Measurements from ENCODE around the gene EIF2B4. TPM values are rescaled to one million over a fixed set of nuclear protein-coding genes. Genes with fewer than 3 reads are reported as not detected.
A peak's percentile ranks its signal among the peaks of the same experiment; 100 is the strongest.

Gene EIF2B4
- total and polyA plus RNA-seq, 9 of the 15 experiments (the other 6 are each of a cell fraction or from before 2014, with no cell fraction given): 29.7 to 80.3 (median 58.9) TPM

DNA sequence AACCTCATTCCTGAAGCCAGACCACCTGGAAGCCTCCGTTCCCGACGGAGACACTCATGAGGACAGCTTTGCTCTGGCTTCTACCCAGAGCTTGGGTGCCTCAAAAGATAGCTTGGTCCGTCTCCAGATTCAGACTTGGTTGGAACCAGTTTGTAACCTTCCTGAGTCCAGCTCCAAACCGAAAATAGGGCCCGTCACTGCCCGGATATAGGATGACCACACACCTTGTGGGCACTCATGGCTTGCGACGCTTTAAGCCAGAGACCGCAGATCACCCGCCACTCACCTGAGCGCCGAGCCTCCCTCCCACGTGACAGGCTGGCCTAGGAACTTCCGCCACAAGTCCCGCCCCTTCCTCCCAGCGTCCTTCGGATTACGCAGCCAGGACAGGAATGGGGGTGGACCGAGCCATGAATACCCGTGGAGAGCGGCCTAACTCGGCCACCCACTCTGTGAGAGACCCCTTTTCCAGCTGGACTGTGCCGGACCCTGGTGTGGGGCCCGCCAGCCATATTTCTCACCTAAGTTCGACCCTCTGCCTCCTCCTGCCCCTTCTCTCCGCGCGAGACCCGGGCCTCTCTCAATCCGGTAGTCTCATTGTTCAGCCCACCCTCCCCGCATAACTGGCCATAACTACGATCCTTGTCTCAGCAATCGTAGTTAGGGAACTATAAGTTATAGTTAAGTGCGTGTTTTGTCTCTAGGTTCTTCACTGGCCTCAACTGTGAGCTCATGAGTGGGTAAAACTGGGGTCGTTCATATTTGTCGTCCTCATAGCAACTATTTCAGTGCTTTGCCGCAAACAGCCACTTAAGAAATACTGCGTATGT lies 47.2 kb downstream of the EIF2B4 start, which contains the start of gene MPV17 (continued):
- TF ChIP-seq ZNF431 (CRISPR knock-in tag; IDR thresholded peaks at IDR 0.05): no peak; the same call in 1 of the 2 replicates
- no peak for TF ChIP-seq CCAR2 (IDR thresholded peaks at IDR 0.05; ENCODE audit: low read depth, low read length)
- TF ChIP-seq SMAD3 (CRISPR knock-in tag; conservative IDR thresholded peaks at IDR 0.05): 0 out of 2 replicates have a peak, but pooled peaks have one; percentile 25
- TF ChIP-seq SAFB (IDR thresholded peaks at IDR 0.05; ENCODE audit: borderline replicate concordance, low read depth, low read length): no peak
- no peak for TF ChIP-seq E2F4 (CRISPR knock-in tag; IDR thresholded peaks at IDR 0.05; ENCODE audit: low read depth)
- no peak for TF ChIP-seq GATAD2A (IDR thresholded peaks at IDR 0.05)
- TF ChIP-seq SREBF2 (CRISPR knock-in tag; IDR thresholded peaks at IDR 0.05): no peak
- 0 out of 4 replicates have a peak, but pooled peaks of 1 of the 2 experiments have one; percentile 40 for TF ChIP-seq NONO (IDR thresholded peaks at IDR 0.05; ENCODE audit: low read depth in 2 of 2, low read length in 1 of 2)
- no peak for TF ChIP-seq ID3 (CRISPR knock-in tag; IDR thresholded peaks at IDR 0.05)
- no peak for TF ChIP-seq ID3 (tag; IDR thresholded peaks at IDR 0.05)
- TF ChIP-seq KLF10 (CRISPR knock-in tag; IDR thresholded peaks at IDR 0.05): no peak
- TF ChIP-seq NRF1 (conservative IDR thresholded peaks at IDR 0.05 in 1 of 2, IDR thresholded peaks at IDR 0.05 in 1 of 2): peak; percentile 32 to 50; a peak in 3 of 4 replicates
- TF ChIP-seq, protein P1, sequence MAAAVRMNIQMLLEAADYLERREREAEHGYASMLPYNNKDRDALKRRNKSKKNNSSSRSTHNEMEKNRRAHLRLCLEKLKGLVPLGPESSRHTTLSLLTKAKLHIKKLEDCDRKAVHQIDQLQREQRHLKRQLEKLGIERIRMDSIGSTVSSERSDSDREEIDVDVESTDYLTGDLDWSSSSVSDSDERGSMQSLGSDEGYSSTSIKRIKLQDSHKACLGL (CRISPR knock-in tag; IDR thresholded peaks at IDR 0.05; ENCODE audit: borderline replicate concordance, poor library complexity, severe bottlenecking): no peak
- TF ChIP-seq NR1H2 (CRISPR knock-in tag; IDR thresholded peaks at IDR 0.05): no peak
- peak; percentile 46; the same call in 1 of the 2 replicates for TF ChIP-seq ZBTB17 (CRISPR knock-in tag; IDR thresholded peaks at IDR 0.05)
- TF ChIP-seq TRIM25 (IDR thresholded peaks at IDR 0.05; ENCODE audit: borderline replicate concordance): no peak
- TF ChIP-seq, protein P2, sequence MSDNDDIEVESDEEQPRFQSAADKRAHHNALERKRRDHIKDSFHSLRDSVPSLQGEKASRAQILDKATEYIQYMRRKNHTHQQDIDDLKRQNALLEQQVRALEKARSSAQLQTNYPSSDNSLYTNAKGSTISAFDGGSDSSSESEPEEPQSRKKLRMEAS (CRISPR knock-in tag; IDR thresholded peaks at IDR 0.05): peak; percentile 78
- TF ChIP-seq BCL6 (CRISPR knock-in tag; IDR thresholded peaks at IDR 0.05): no peak
- 0 out of 2 replicates have a peak, but pooled peaks have one; percentile 27 for TF ChIP-seq RNF2 (IDR thresholded peaks at IDR 0.05)
- peak; percentile 84 for TF ChIP-seq SP1 (CRISPR knock-in tag; IDR thresholded peaks at IDR 0.05)
- no peak for TF ChIP-seq PCBP2 (IDR thresholded peaks at IDR 0.05; ENCODE audit: low read depth, low read length, poor library complexity, severe bottlenecking)
- peak; percentile 63; the same call in 1 of the 2 replicates for TF ChIP-seq HES1 (IDR thresholded peaks at IDR 0.05; ENCODE audit: low read depth)
- TF ChIP-seq OTX1 (CRISPR knock-in tag; IDR thresholded peaks at IDR 0.05): peak; percentile 71; the same call in 1 of the 2 replicates

Measured in K562 (cell line).